Measurements from ENCODE around the gene TMEM225B.

TMEM225B gene

DNA sequence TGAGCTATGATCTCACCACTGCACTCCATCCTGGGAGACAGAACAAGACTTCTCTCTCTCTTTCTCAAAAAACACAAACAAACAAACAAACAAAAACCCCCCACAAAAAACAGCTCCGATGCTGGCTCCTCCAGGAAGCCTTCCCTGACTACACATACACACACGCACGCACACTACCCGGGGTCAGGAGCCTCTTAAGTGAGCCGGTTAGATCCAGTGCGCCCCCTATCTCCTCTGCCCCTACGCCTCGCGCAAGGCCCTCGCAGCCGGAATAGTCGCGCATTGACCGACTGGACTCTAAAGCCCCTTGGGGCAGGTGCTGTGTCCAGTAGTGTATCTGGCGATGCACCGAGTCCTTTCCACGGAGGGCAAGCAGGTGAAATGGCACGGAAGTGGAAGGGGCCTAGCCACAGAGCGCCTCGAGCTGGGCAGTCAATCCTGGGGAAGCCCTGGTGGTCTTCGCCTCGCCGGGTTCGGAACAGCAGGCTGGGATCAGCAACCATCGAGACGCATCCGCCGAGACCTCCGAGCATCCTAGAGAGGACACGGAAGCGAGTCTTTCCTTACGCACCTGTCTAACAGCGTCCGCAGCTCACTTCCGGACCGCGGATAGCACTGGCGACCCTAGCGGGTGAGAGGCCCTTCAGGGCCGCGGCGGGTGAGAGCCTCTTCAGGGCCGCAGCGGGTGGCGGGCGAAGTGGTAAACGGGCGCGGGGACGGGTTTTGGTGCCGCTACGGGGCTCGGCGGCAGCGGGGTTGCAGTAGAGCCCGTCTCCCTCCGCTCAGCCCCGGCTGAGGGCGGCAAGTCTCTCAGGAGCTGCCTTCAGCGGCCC lies 18.5 kb downstream of the TMEM225B start, which contains the start of gene ZSCAN25:
TSS of gene ZSCAN25 (plus strand) at position 588 of the 833 bp plus-strand sequence. CDS start 2,661 bp downstream, outside the sequence.
- H3K9ac ChIP-seq (ENCODE audit: low read length), result peak within 1 kb of the TSS; percentile 94
- H3K27me3 ChIP-seq (ENCODE audit: control insufficient read depth, insufficient read depth, low read length), result no peaks in the 10 kb centered on the region
- H3K9me3 ChIP-seq (ENCODE audit: control insufficient read depth, low read length), result no peaks in the 10 kb centered on the region
- H3K4me3 ChIP-seq (ENCODE audit: low read length), result peak within 1 kb of the TSS; percentile 90
- H3K4me1 ChIP-seq (ENCODE audit: control insufficient read depth, insufficient read depth, low read length), result peaks cover 8% of the 10 kb centered on the region
- peaks cover 11% of the 10 kb centered on the region for H3K36me3 ChIP-seq (ENCODE audit: control insufficient read depth, insufficient read depth, low read length)

DNA sequence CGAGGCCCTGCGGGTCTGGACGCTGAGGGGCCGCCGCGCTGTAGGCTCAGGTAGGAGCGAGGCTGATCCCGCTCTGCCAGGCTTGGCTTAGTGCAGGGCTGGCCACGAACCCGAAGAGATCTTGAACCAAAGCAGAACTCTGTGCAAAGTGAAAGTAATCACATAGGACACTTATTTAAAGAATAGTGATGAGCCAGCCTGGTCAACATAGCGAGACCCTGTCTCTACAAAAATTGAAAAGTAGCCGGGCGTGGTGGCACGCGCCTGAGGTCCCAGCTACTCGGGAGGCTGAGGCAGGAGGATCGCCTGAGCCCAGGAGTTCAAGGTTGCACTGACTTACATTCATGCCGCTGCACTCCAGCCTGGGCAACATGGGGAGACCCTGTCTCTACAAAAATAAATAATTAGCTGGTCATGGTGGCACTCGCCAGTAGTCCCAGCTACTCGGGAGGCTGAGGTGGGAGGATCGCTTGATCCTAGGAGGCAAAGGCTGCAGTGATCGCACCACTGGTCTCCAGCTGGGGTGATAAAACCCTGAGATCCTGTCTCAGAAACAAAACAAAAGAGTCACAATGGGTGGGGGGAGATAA lies 19.2 kb downstream of the TMEM225B start:
- Histone ChIP-seq H3K4me3 (ENCODE audit: low read length) (peak overlapping the region; percentile 90), H3K36me3 (ENCODE audit: control insufficient read depth, insufficient read depth, low read length) (peaks cover 13% of the 10 kb centered on the region), H3K9ac (ENCODE audit: low read length) (peak overlapping the region; percentile 94), H3K27me3 (ENCODE audit: control insufficient read depth, insufficient read depth, low read length) (no peaks in the 10 kb centered on the region), H3K4me1 (ENCODE audit: control insufficient read depth, insufficient read depth, low read length) (peaks cover 8% of the 10 kb centered on the region), H3K9me3 (ENCODE audit: control insufficient read depth, low read length) (no peaks in the 10 kb centered on the region)

GRCh38 chr7:99618726-99619125 lies 20.7 kb downstream of the TMEM225B start:
- Histone ChIP-seq H3K4me3 (ENCODE audit: low read length) (no peak overlapping the region), H3K9me3 (ENCODE audit: control insufficient read depth, low read length) (no peaks in the 10 kb centered on the region), H3K9ac (ENCODE audit: low read length) (no peak overlapping the region), H3K27me3 (ENCODE audit: control insufficient read depth, insufficient read depth, low read length) (no peaks in the 10 kb centered on the region), H3K4me1 (ENCODE audit: control insufficient read depth, insufficient read depth, low read length) (peaks cover 8% of the 10 kb centered on the region), H3K36me3 (ENCODE audit: control insufficient read depth, insufficient read depth, low read length) (peaks cover 17% of the 10 kb centered on the region)

DNA sequence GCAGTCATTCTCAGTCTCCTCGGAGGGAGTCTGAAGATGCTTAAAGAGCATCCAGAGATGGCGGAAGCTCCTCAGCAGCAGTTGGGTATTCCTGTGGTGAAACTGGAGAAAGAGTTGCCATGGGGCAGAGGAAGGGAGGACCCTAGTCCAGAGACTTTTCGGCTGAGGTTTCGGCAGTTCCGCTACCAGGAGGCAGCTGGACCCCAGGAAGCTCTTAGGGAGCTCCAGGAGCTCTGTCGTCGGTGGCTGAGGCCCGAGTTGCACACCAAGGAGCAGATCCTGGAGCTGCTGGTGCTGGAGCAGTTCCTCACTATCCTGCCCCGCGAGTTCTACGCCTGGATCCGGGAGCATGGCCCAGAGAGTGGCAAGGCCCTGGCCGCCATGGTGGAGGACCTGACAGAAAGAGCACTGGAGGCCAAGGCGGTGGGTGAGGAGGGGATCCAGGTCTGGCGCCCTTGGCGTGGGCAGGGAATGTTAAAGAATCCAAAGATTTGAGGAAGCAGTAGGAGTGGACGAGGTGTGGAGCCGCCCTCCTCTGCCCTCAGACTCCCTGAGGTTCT lies 21.6 kb downstream of the TMEM225B start:
- peaks cover 8% of the 10 kb centered on the region for H3K4me1 ChIP-seq (ENCODE audit: control insufficient read depth, insufficient read depth, low read length)
- peaks cover 25% of the 10 kb centered on the region for H3K36me3 ChIP-seq (ENCODE audit: control insufficient read depth, insufficient read depth, low read length)
- no peaks in the 10 kb centered on the region for H3K9me3 ChIP-seq (ENCODE audit: control insufficient read depth, low read length)
- H3K4me3 ChIP-seq (ENCODE audit: low read length), result no peak overlapping the region
- H3K27me3 ChIP-seq (ENCODE audit: control insufficient read depth, insufficient read depth, low read length), result no peaks in the 10 kb centered on the region
- no peak overlapping the region for H3K9ac ChIP-seq (ENCODE audit: low read length)

GRCh38 chr7:99621271-99621670 lies 23.2 kb downstream of the TMEM225B start:
- Histone ChIP-seq H3K9ac (ENCODE audit: low read length) (no peak overlapping the region), H3K36me3 (ENCODE audit: control insufficient read depth, insufficient read depth, low read length) (peaks cover 29% of the 10 kb centered on the region), H3K27me3 (ENCODE audit: control insufficient read depth, insufficient read depth, low read length) (no peaks in the 10 kb centered on the region), H3K9me3 (ENCODE audit: control insufficient read depth, low read length) (no peaks in the 10 kb centered on the region), H3K4me3 (ENCODE audit: low read length) (no peak overlapping the region), H3K4me1 (ENCODE audit: control insufficient read depth, insufficient read depth, low read length) (peaks cover 8% of the 10 kb centered on the region)

DNA sequence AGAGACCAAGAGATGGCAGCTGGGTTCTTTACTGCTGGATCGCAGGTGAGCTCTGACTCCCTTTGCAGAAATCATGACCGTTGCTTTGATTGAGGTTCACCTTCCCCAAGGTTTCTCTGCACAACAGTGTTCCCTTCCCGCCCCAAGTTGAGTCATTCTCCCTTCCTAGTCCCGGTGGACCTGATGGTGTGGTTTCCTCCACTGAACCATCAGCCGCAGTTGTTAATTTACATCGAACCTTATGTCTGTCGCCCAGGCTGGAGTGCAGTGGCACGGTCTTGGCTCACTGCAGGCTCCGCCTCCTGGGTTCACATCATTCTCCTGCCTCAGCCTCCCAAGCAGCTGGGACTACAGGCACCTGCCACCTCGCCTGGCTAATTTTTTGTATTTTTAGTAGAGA lies 24.5 kb downstream of the TMEM225B start:
- Histone ChIP-seq H3K4me1 (ENCODE audit: control insufficient read depth, insufficient read depth, low read length) (peaks cover 5% of the 10 kb centered on the region), H3K9ac (ENCODE audit: low read length) (no peak overlapping the region), H3K9me3 (ENCODE audit: control insufficient read depth, low read length) (no peaks in the 10 kb centered on the region), H3K36me3 (ENCODE audit: control insufficient read depth, insufficient read depth, low read length) (peaks cover 29% of the 10 kb centered on the region), H3K27me3 (ENCODE audit: control insufficient read depth, insufficient read depth, low read length) (no peaks in the 10 kb centered on the region), H3K4me3 (ENCODE audit: low read length) (no peak overlapping the region)

GRCh38 chr7:99623091-99623693 lies 25.1 kb downstream of the TMEM225B start:
- no peaks in the 10 kb centered on the region for H3K9me3 ChIP-seq (ENCODE audit: control insufficient read depth, low read length)
- H3K4me3 ChIP-seq (ENCODE audit: low read length), result no peak overlapping the region
- no peaks in the 10 kb centered on the region for H3K4me1 ChIP-seq (ENCODE audit: control insufficient read depth, insufficient read depth, low read length)
- no peaks in the 10 kb centered on the region for H3K27me3 ChIP-seq (ENCODE audit: control insufficient read depth, insufficient read depth, low read length)
- peaks cover 29% of the 10 kb centered on the region for H3K36me3 ChIP-seq (ENCODE audit: control insufficient read depth, insufficient read depth, low read length)
- H3K9ac ChIP-seq (ENCODE audit: low read length), result no peak overlapping the region

DNA sequence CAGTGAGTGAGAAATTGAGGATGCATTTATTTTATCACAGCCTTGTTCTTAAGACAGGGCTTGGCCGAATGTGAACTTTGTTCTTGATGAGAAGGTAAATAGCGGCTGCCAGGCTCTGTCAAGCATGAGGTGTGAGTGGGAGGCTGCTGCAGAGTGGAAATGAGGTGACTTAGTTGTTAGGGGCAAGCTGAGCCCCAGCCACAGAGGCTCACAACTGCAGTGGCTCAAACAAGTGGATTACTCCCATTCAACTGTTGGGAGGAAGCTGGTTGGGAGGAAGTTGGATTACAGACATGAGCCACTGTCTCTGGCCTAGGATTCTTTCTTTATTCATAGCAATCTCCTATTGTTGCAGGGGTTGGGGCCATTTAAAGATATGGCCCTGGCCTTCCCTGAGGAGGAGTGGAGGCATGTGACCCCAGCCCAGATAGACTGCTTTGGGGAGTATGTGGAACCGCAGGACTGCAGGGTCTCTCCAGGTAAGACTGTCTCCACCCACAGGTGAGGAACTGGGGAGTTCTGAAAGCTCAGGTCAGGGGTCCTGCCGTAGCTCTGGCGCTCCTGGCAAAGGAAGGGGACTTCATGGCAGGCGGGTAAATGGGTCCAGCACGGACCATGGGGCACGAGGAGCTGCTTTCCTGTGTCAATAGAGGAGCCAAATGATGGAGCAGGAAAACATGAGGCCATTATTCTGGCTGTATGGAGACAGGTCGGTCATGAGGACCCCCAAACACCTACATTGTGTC lies 25.8 kb downstream of the TMEM225B start:
- H3K4me1 ChIP-seq (ENCODE audit: control insufficient read depth, insufficient read depth, low read length), result no peaks in the 10 kb centered on the region
- no peak overlapping the region for H3K9ac ChIP-seq (ENCODE audit: low read length)
- H3K4me3 ChIP-seq (ENCODE audit: low read length), result no peak overlapping the region
- no peaks in the 10 kb centered on the region for H3K9me3 ChIP-seq (ENCODE audit: control insufficient read depth, low read length)
- H3K36me3 ChIP-seq (ENCODE audit: control insufficient read depth, insufficient read depth, low read length), result peaks cover 29% of the 10 kb centered on the region
- H3K27me3 ChIP-seq (ENCODE audit: control insufficient read depth, insufficient read depth, low read length), result no peaks in the 10 kb centered on the region

GRCh38 chr7:99624484-99624883 lies 26.4 kb downstream of the TMEM225B start:
- H3K9ac ChIP-seq (ENCODE audit: low read length), result no peak overlapping the region
- no peaks in the 10 kb centered on the region for H3K4me1 ChIP-seq (ENCODE audit: control insufficient read depth, insufficient read depth, low read length)
- H3K36me3 ChIP-seq (ENCODE audit: control insufficient read depth, insufficient read depth, low read length), result peaks cover 29% of the 10 kb centered on the region
- H3K4me3 ChIP-seq (ENCODE audit: low read length), result no peak overlapping the region
- H3K9me3 ChIP-seq (ENCODE audit: control insufficient read depth, low read length), result no peaks in the 10 kb centered on the region
- H3K27me3 ChIP-seq (ENCODE audit: control insufficient read depth, insufficient read depth, low read length), result no peaks in the 10 kb centered on the region

DNA sequence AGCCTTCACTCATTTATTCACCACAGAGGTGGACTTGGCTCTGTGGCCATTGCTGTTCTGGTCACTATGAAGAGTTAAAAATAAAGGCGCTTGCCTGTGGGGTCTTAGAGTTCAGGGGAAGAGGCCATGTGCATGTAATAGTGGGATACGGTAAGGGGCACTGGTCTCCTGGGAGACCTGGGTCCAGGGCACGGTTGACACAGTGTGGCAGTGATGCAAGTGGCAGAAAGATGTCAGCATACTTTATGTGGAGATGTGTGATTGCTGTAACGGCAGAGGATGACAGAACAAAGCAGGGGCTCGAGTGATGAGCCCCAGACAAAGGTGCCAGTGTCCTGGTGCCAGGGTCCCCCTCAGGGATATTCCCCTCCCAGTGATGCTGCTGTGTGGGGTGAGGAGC lies 27.3 kb downstream of the TMEM225B start:
- H3K9ac ChIP-seq (ENCODE audit: low read length), result no peak overlapping the region
- H3K4me3 ChIP-seq (ENCODE audit: low read length), result no peak overlapping the region
- peaks cover 21% of the 10 kb centered on the region for H3K36me3 ChIP-seq (ENCODE audit: control insufficient read depth, insufficient read depth, low read length)
- no peaks in the 10 kb centered on the region for H3K27me3 ChIP-seq (ENCODE audit: control insufficient read depth, insufficient read depth, low read length)
- no peaks in the 10 kb centered on the region for H3K4me1 ChIP-seq (ENCODE audit: control insufficient read depth, insufficient read depth, low read length)
- no peaks in the 10 kb centered on the region for H3K9me3 ChIP-seq (ENCODE audit: control insufficient read depth, low read length)

DNA sequence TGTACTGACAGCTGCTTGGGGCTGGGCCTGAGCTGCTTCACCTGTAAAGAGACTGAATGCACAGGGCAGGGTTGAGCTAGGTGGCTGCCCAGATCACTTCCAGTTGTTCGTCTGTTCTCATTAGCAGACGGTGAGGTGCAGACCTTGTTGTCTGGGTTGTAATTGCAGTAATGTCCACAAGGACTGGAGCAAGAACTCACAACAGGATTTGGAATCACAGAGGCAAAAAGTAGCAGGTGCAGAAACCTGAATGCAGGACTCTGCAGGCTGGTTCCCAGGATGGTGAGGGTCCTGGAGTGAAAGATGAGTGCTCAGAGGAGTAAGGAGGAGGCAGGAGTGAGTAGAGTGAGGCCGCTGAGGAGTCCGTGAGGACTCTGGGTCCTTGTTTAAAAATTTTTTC lies 27.9 kb downstream of the TMEM225B start:
- no peaks in the 10 kb centered on the region for H3K9me3 ChIP-seq (ENCODE audit: control insufficient read depth, low read length)
- H3K27me3 ChIP-seq (ENCODE audit: control insufficient read depth, insufficient read depth, low read length), result no peaks in the 10 kb centered on the region
- no peak overlapping the region for H3K9ac ChIP-seq (ENCODE audit: low read length)
- H3K36me3 ChIP-seq (ENCODE audit: control insufficient read depth, insufficient read depth, low read length), result peaks cover 21% of the 10 kb centered on the region
- no peak overlapping the region for H3K4me3 ChIP-seq (ENCODE audit: low read length)
- no peaks in the 10 kb centered on the region for H3K4me1 ChIP-seq (ENCODE audit: control insufficient read depth, insufficient read depth, low read length)
